SK-N-SH treated with all-trans-retinoic acid at 6 μM for 48 hours (cell line): Measurements from ENCODE around the gene NACAD.

Experiments used
- ATAC-seq: fragments of 200-7000 bp; cut with Tn5 transposase; 3 replicates; pipeline ENCODE4 v1.9.1; 2020; ENCODE audit warnings: mild to moderate bottlenecking, moderate library complexity
- ARNTL ChIP-seq: fragments of 450-650 bp; formaldehyde crosslinking; IDR thresholded peaks from 2 replicates; pipeline ENCODE4 v1.5.0; 2020; ENCODE audit warnings: low read depth, mild to moderate bottlenecking, moderate library complexity, borderline replicate concordance
- BACH2 ChIP-seq: fragments of 250-450 bp; sonication (Bioruptor Pico); IDR thresholded peaks from 2 replicates; pipeline ENCODE4 v1.9.0; 2021; ENCODE audit warnings: mild to moderate bottlenecking, borderline replicate concordance
- CSDC2 ChIP-seq: fragments of 250-450 bp; sonication (Bioruptor Pico); IDR thresholded peaks from 2 replicates; pipeline ENCODE4 v1.5.0; 2020; ENCODE audit warnings: mild to moderate bottlenecking, moderate library complexity
- ESRRG ChIP-seq: fragments of 250-450 bp; sonication (Bioruptor Pico); IDR thresholded peaks from 2 replicates; pipeline ENCODE4 v1.6.1; 2021; ENCODE audit warnings: mild to moderate bottlenecking
- GLIS3 ChIP-seq: fragments of 250-450 bp; sonication (Bioruptor Pico); IDR thresholded peaks from 2 replicates; pipeline ENCODE4 v1.5.0; 2020; ENCODE audit warnings: mild to moderate bottlenecking, moderate library complexity
- OSR1 ChIP-seq: fragments of 250-450 bp; sonication (Bioruptor Pico); IDR thresholded peaks from 2 replicates; pipeline ENCODE4 v1.8.0; 2022; ENCODE audit warnings: moderate library complexity, mild to moderate bottlenecking, inconsistent platforms
- PPARA ChIP-seq: fragments of 250-450 bp; sonication (Bioruptor Pico); IDR thresholded peaks from 2 replicates; pipeline ENCODE4 v1.5.0; 2020; ENCODE audit warnings: mild to moderate bottlenecking, borderline replicate concordance
- RARB ChIP-seq: fragments of 250-450 bp; sonication (Bioruptor Pico); IDR thresholded peaks from 2 replicates; pipeline ENCODE4 v1.8.0; 2021; ENCODE audit warnings: mild to moderate bottlenecking, moderate library complexity
- SNAI2 ChIP-seq: fragments of 250-450 bp; sonication (Bioruptor Pico); IDR thresholded peaks from 2 replicates; pipeline ENCODE4 v1.5.0; 2020; ENCODE audit warnings: mild to moderate bottlenecking, moderate library complexity
- TCF4 ChIP-seq: fragments of 250-450 bp; sonication (Bioruptor Pico); IDR thresholded peaks from 2 replicates; pipeline ENCODE4 v1.8.0; 2021; ENCODE audit warnings: mild to moderate bottlenecking, moderate library complexity, borderline replicate concordance
- ZFP3 ChIP-seq: fragments of 250-450 bp; sonication (Bioruptor Pico); IDR thresholded peaks from 2 replicates; pipeline ENCODE4 v1.5.0; 2020; ENCODE audit warnings: mild to moderate bottlenecking, moderate library complexity
- ZNF70 ChIP-seq: fragments of 450-650 bp; formaldehyde crosslinking; IDR thresholded peaks from 2 replicates; pipeline ENCODE4 v1.5.0; 2020; ENCODE audit warnings: mild to moderate bottlenecking, moderate library complexity
- ZNF8 ChIP-seq: fragments of 450-650 bp; formaldehyde crosslinking; IDR thresholded peaks from 2 replicates; pipeline ENCODE4 v1.5.0; 2020; ENCODE audit warnings: mild to moderate bottlenecking, moderate library complexity
- TF ChIP-seq, protein P1 (sequence below): fragments of 250-450 bp; sonication (Bioruptor Pico); IDR thresholded peaks from 2 replicates; pipeline ENCODE4 v1.8.0; 2020; ENCODE audit warnings: mild to moderate bottlenecking, moderate library complexity, borderline replicate concordance
- TF ChIP-seq, protein P2 (sequence below): fragments of 250-450 bp; sonication (Bioruptor Pico); IDR thresholded peaks from 2 replicates; pipeline ENCODE4 v1.8.0; 2021; ENCODE audit warnings: low read depth, mild to moderate bottlenecking, moderate library complexity, borderline replicate concordance
- TF ChIP-seq, protein P3 (sequence below): fragments of 250-450 bp; sonication (Bioruptor Pico); IDR thresholded peaks from 2 replicates; pipeline ENCODE4 v1.5.0; 2020; ENCODE audit warnings: mild to moderate bottlenecking, moderate library complexity
- TF ChIP-seq, protein P4 (sequence below): fragments of 250-450 bp; sonication (Bioruptor Pico); IDR thresholded peaks from 2 replicates; pipeline ENCODE4 v1.5.1; 2020; ENCODE audit warnings: low read depth, mild to moderate bottlenecking, moderate library complexity

The NACAD gene

GRCh38 chr7:45103958-45104843, 15.4 kb upstream of the NACAD start:
- ATAC-seq: no peak
- TF ChIP-seq, protein P1, sequence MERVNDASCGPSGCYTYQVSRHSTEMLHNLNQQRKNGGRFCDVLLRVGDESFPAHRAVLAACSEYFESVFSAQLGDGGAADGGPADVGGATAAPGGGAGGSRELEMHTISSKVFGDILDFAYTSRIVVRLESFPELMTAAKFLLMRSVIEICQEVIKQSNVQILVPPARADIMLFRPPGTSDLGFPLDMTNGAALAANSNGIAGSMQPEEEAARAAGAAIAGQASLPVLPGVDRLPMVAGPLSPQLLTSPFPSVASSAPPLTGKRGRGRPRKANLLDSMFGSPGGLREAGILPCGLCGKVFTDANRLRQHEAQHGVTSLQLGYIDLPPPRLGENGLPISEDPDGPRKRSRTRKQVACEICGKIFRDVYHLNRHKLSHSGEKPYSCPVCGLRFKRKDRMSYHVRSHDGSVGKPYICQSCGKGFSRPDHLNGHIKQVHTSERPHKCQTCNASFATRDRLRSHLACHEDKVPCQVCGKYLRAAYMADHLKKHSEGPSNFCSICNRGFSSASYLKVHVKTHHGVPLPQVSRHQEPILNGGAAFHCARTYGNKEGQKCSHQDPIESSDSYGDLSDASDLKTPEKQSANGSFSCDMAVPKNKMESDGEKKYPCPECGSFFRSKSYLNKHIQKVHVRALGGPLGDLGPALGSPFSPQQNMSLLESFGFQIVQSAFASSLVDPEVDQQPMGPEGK (CRISPR knock-in tag): no peak
- no peak for TF ChIP-seq PPARA (CRISPR knock-in tag)
- no peak for TF ChIP-seq CSDC2 (CRISPR knock-in tag)
- no peak for TF ChIP-seq TCF4 (CRISPR knock-in tag)
- TF ChIP-seq, protein P2, sequence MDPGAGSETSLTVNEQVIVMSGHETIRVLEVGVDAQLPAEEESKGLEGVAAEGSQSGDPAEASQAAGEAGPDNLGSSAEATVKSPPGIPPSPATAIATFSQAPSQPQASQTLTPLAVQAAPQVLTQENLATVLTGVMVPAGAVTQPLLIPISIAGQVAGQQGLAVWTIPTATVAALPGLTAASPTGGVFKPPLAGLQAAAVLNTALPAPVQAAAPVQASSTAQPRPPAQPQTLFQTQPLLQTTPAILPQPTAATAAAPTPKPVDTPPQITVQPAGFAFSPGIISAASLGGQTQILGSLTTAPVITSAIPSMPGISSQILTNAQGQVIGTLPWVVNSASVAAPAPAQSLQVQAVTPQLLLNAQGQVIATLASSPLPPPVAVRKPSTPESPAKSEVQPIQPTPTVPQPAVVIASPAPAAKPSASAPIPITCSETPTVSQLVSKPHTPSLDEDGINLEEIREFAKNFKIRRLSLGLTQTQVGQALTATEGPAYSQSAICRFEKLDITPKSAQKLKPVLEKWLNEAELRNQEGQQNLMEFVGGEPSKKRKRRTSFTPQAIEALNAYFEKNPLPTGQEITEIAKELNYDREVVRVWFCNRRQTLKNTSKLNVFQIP (CRISPR knock-in tag): no peak
- TF ChIP-seq BACH2 (CRISPR knock-in tag): no peak
- no peak for TF ChIP-seq ZNF8 (CRISPR knock-in tag)
- no peak for TF ChIP-seq OSR1 (CRISPR knock-in tag)
- TF ChIP-seq, protein P3, sequence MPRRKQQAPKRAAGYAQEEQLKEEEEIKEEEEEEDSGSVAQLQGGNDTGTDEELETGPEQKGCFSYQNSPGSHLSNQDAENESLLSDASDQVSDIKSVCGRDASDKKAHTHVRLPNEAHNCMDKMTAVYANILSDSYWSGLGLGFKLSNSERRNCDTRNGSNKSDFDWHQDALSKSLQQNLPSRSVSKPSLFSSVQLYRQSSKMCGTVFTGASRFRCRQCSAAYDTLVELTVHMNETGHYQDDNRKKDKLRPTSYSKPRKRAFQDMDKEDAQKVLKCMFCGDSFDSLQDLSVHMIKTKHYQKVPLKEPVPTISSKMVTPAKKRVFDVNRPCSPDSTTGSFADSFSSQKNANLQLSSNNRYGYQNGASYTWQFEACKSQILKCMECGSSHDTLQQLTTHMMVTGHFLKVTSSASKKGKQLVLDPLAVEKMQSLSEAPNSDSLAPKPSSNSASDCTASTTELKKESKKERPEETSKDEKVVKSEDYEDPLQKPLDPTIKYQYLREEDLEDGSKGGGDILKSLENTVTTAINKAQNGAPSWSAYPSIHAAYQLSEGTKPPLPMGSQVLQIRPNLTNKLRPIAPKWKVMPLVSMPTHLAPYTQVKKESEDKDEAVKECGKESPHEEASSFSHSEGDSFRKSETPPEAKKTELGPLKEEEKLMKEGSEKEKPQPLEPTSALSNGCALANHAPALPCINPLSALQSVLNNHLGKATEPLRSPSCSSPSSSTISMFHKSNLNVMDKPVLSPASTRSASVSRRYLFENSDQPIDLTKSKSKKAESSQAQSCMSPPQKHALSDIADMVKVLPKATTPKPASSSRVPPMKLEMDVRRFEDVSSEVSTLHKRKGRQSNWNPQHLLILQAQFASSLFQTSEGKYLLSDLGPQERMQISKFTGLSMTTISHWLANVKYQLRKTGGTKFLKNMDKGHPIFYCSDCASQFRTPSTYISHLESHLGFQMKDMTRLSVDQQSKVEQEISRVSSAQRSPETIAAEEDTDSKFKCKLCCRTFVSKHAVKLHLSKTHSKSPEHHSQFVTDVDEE (CRISPR knock-in tag): no peak
- no peak for TF ChIP-seq ZNF70 (CRISPR knock-in tag)
- TF ChIP-seq ESRRG (CRISPR knock-in tag): no peak
- no peak for TF ChIP-seq ARNTL (CRISPR knock-in tag)
- TF ChIP-seq SNAI2 (CRISPR knock-in tag): no peak
- no peak for TF ChIP-seq ZFP3 (CRISPR knock-in tag)
- TF ChIP-seq, protein P4, sequence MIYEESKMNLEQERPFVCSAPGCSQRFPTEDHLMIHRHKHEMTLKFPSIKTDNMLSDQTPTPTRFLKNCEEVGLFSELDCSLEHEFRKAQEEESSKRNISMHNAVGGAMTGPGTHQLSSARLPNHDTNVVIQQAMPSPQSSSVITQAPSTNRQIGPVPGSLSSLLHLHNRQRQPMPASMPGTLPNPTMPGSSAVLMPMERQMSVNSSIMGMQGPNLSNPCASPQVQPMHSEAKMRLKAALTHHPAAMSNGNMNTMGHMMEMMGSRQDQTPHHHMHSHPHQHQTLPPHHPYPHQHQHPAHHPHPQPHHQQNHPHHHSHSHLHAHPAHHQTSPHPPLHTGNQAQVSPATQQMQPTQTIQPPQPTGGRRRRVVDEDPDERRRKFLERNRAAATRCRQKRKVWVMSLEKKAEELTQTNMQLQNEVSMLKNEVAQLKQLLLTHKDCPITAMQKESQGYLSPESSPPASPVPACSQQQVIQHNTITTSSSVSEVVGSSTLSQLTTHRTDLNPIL (CRISPR knock-in tag): no peak
- TF ChIP-seq GLIS3 (CRISPR knock-in tag): no peak
- no peak for TF ChIP-seq RARB (CRISPR knock-in tag)

DNA sequence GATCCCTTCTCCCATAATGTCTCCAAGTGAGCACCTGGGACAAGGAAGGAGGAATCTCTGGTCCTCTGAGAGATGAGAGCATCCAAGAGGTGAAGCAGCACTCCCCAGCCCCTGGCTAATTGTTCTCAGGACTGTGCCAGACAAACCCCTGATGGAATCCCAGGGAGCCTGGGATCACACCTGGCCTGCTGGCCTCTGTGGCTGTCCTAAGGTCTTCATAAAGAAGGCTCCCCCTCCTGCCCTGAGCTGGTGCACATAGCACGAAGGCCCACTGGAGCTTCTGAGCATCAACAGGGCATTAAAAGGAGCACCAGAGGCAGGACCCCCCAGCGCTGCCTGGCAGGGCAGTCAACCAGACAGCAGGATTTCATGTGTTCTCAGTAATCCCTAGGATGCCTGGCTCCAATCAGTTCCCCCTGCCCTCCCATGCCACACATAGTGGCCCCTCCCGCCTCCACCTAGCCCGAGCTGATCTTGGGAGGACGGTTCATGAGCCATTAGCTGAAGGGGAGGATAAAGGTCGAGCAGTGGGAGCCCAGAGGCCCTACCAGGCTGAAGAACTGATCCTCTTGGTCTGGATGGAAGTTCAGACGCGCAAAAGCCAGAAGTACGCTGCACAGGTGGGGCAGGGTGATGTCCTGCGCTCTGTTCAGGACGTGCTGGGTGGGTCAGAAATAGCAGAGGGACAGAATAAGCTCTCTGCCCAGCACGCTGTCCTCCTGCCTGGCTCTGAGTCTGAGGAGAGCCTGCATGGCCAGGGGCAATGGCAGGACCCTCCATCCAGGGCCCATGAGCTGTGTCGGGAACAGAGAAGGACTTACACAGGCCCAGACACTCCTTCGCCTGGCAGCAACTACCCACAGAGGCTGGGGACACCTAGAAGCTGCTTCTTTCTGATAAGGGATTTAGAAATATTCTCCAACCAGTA, 14.3 kb upstream of the NACAD start:
- TF ChIP-seq, protein P2 (CRISPR knock-in tag): no peak
- no peak for TF ChIP-seq ARNTL (CRISPR knock-in tag)
- TF ChIP-seq, protein P4 (CRISPR knock-in tag): no peak
- TF ChIP-seq, all 23 proteins: peak for 0
- no peak for ATAC-seq
